Neural crest cell (in vitro differentiated cells): ENCODE results near the gene SH3BP5L. TPM values are rescaled to one million over a fixed set of nuclear protein-coding genes. Genes with fewer than 3 reads are reported as not detected.

Source experiments
- DNase-seq: peaks from one replicate; pipeline ENCODE4 v3.0.0; 2021; ENCODE audit warnings: low read depth, mixed read lengths, low spot score
- H3K27ac Mint-ChIP-seq: one replicate; pipeline ENCODE4 v1.8.0; 2021; ENCODE audit warnings: mild to moderate bottlenecking, mixed read lengths; ENCODE audit not compliant: unreplicated experiment
- H3K27me3 Mint-ChIP-seq: 2 replicates; pipeline ENCODE4 v1.8.0; 2021; ENCODE audit warnings: low read depth, mild to moderate bottlenecking, mixed read lengths
- H3K36me3 Mint-ChIP-seq: 2 replicates; pipeline ENCODE4 v1.8.0; 2021; ENCODE audit warnings: low read depth, mild to moderate bottlenecking, mixed read lengths
- H3K4me1 Mint-ChIP-seq: 2 replicates; pipeline ENCODE4 v1.8.0; 2021; ENCODE audit warnings: mixed read lengths
- H3K4me3 Mint-ChIP-seq: one replicate; pipeline ENCODE4 v1.8.0; 2021; ENCODE audit warnings: mild to moderate bottlenecking, mixed read lengths
- H3K9me3 Mint-ChIP-seq: 2 replicates; pipeline ENCODE4 v1.8.0; 2021; ENCODE audit warnings: mixed read lengths
- CTCF ChIP-seq: fragments of 200-600 bp; sonication (generic); conservative IDR thresholded peaks from 2 replicates; pipeline ENCODE4 v1.5.0; 2021; ENCODE audit warnings: antibody characterized with exemption, mild to moderate bottlenecking
- total RNA-seq: library from RNA; stranded (reverse); gene quantifications from 2 replicates; pipeline ENCODE4 v1.2.1, GENCODE V29; 2021

SH3BP5L gene
- total RNA-seq, 1 donor from 2014 or later = 28.9 TPM

DNA sequence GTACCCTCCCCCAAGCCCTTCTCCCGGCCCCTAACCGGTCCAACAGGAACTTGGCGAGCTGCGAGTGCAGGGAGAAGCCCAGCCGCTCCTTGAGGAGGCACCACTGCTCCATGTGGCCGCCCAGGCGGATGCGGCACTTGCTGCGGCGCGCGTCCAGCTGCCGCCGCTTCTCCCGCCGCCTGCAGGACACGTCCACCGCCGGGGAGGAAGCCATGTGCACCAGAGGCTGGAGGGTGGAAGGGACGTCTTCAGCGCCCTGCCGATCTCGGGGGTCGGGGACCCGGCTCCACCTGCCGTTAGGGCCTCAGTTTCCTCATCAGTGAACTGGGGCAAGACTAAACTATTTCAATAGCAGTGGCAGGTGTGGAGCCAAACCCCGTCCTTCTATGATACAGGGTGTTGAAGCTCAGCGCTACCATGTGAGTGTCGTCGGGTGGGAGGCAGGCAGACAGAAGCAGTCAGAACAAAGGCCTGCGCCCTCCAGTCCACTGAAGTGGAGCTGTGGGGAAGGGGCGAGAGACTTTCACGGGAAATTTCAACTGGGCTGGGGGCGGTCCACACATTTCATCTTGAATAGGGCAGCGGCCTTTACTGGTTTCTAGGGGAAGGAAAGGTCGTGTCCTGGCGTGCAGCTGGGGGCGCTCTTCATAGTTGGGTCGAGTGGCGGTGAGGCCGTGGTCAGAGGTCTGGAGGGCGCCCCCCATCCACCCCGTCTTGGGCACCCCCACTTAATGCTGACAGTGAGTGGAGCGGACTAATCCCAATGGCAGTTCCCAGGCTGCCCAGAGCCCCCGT lies 32.6 kb upstream of the SH3BP5L start:
- peaks cover 30% of the 10 kb centered on the region for H3K27me3 Mint-ChIP-seq
- H3K9me3 Mint-ChIP-seq = no peaks in the 10 kb centered on the region
- peak; percentile 55 for DNase-seq
- peaks cover 34% of the 10 kb centered on the region for H3K4me1 Mint-ChIP-seq
- H3K27ac Mint-ChIP-seq = peak overlapping the region; percentile 98
- TF ChIP-seq CTCF = peak; percentile 54
- peak overlapping the region; percentile 90 for H3K4me3 Mint-ChIP-seq
- H3K36me3 Mint-ChIP-seq = peaks cover 12% of the 10 kb centered on the region

- no peak for TF ChIP-seq CTCF
- Mint-ChIP-seq H3K9me3 (no peaks in the 10 kb centered on the region), H3K4me3 (peak overlapping the region; percentile 90), H3K4me1 (peaks cover 30% of the 10 kb centered on the region), H3K36me3 (peaks cover 12% of the 10 kb centered on the region), H3K27ac (peak overlapping the region; percentile 98), H3K27me3 (peaks cover 25% of the 10 kb centered on the region)
- DNase-seq = no peak
These were observed 32.0 kb upstream of the SH3BP5L start for GRCh38 chr1:248857749-248858095.

DNA sequence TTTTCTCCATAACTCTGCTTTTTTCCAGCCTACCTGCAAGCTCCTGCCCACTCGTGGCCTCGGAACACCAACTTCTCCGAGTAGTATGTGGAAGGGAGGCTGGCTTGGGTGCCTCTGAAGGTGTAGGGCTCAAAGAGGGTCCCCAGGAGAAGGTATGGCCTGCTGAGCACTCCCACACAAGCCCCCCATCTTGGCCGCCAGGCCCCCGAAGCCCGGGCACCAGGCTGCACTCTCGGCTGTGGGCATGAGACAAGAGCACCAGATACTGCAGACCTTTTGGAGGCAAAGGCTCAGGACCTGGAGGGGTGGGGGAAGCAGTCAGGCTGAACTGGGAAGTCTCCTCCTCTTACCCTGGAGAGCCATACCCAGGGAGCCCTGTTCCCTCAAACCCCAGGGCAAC lies 31.5 kb upstream of the SH3BP5L start:
- H3K4me1 Mint-ChIP-seq = peaks cover 26% of the 10 kb centered on the region
- TF ChIP-seq CTCF = no peak
- H3K27ac Mint-ChIP-seq = no peak overlapping the region
- H3K4me3 Mint-ChIP-seq = peak overlapping the region; percentile 90
- peaks cover 12% of the 10 kb centered on the region for H3K36me3 Mint-ChIP-seq
- peaks cover 20% of the 10 kb centered on the region for H3K27me3 Mint-ChIP-seq
- DNase-seq = no peak
- H3K9me3 Mint-ChIP-seq = no peaks in the 10 kb centered on the region

GRCh38 chr1:248856176-248856575 lies 30.5 kb upstream of the SH3BP5L start:
- peaks cover 12% of the 10 kb centered on the region for H3K36me3 Mint-ChIP-seq
- peaks cover 10% of the 10 kb centered on the region for H3K27me3 Mint-ChIP-seq
- H3K27ac Mint-ChIP-seq = no peak overlapping the region
- peaks cover 26% of the 10 kb centered on the region for H3K4me1 Mint-ChIP-seq
- H3K9me3 Mint-ChIP-seq = no peaks in the 10 kb centered on the region
- no peak for TF ChIP-seq CTCF
- H3K4me3 Mint-ChIP-seq = peak overlapping the region; percentile 90
- no peak for DNase-seq

GRCh38 chr1:248855580-248855979 lies 29.9 kb upstream of the SH3BP5L start:
- peaks cover 12% of the 10 kb centered on the region for H3K36me3 Mint-ChIP-seq
- DNase-seq = no peak
- no peak for TF ChIP-seq CTCF
- H3K27me3 Mint-ChIP-seq = peaks cover 7% of the 10 kb centered on the region
- peak overlapping the region; percentile 90 for H3K4me3 Mint-ChIP-seq
- H3K9me3 Mint-ChIP-seq = no peaks in the 10 kb centered on the region
- H3K27ac Mint-ChIP-seq = no peak overlapping the region
- peaks cover 26% of the 10 kb centered on the region for H3K4me1 Mint-ChIP-seq
